Hepatocyte (in vitro differentiated cells): Measurements from ENCODE around the gene CD27. TPM values are rescaled to one million over a fixed set of nuclear protein-coding genes. Genes with fewer than 3 reads are reported as not detected.

Experiments used
- DNase-seq: peaks from one replicate; pipeline ENCODE4 v3.0.0-alpha.2; 2016; ENCODE audit warnings: low spot score
- H2AFZ ChIP-seq: fragments of 200-600 bp; sonication (generic); 2 replicates; pipeline ENCODE4 v1.6.0; 2016; ENCODE audit warnings: antibody characterized with exemption, mild to moderate bottlenecking
- H3K27ac ChIP-seq: fragments of 200-600 bp; sonication (generic); 2 replicates; pipeline ENCODE4 v1.5.1; 2016; ENCODE audit warnings: mild to moderate bottlenecking
- H3K27me3 ChIP-seq: fragments of 200-600 bp; sonication (generic); 2 replicates; pipeline ENCODE4 v1.6.1; 2016
- H3K36me3 ChIP-seq: fragments of 200-600 bp; sonication (generic); replicated peaks from 2 replicates; pipeline ENCODE4 v1.5.1; 2016; ENCODE audit warnings: low read depth; ENCODE audit not compliant: insufficient read depth
- H3K4me1 ChIP-seq: fragments of 200-600 bp; sonication (generic); 2 replicates; pipeline ENCODE4 v1.5.1; 2016; ENCODE audit warnings: mild to moderate bottlenecking, moderate library complexity; ENCODE audit not compliant: insufficient read depth
- H3K4me2 ChIP-seq: fragments of 200-600 bp; sonication (generic); 2 replicates; pipeline ENCODE4 v1.6.0; 2016
- H3K4me3 ChIP-seq: fragments of 200-600 bp; sonication (generic); 2 replicates; pipeline ENCODE4 v1.5.1; 2016; ENCODE audit warnings: mild to moderate bottlenecking
- H3K79me2 ChIP-seq: fragments of 200-600 bp; sonication (generic); 2 replicates; pipeline ENCODE4 v1.6.0; 2017; ENCODE audit warnings: mild to moderate bottlenecking
- H3K9me2 ChIP-seq: fragments of 200-600 bp; sonication (generic); replicated peaks from 2 replicates; pipeline ENCODE4 v1.6.0; 2017; ENCODE audit warnings: mild to moderate bottlenecking; ENCODE audit not compliant: insufficient read depth
- H3K9me3 ChIP-seq: fragments of 200-600 bp; sonication (generic); 2 replicates; pipeline ENCODE4 v1.5.1; 2016; ENCODE audit warnings: low read depth, mild to moderate bottlenecking
- H4K20me1 ChIP-seq: fragments of 200-600 bp; sonication (generic); 2 replicates; pipeline ENCODE4 v1.6.0; 2016; ENCODE audit warnings: mild to moderate bottlenecking; ENCODE audit not compliant: insufficient read depth, poor library complexity, severe bottlenecking
- CTCF ChIP-seq: fragments of 200-600 bp; sonication (generic); IDR thresholded peaks from 2 replicates; pipeline ENCODE4 v1.5.1; 2016; ENCODE audit warnings: antibody characterized with exemption, mild to moderate bottlenecking; ENCODE audit not compliant: poor library complexity
- EZH2 ChIP-seq: fragments of 200-600 bp; sonication (generic); IDR thresholded peaks from 2 replicates; pipeline ENCODE4 v1.6.1; 2016; ENCODE audit warnings: antibody characterized with exemption, mild to moderate bottlenecking, borderline replicate concordance
- EZH2phosphoT487 ChIP-seq: fragments of 200-600 bp; sonication (generic); IDR thresholded peaks from one replicate; pipeline ENCODE4 v1.6.1; 2018; ENCODE audit warnings: antibody characterized with exemption, mild to moderate bottlenecking, low read depth, moderate library complexity; ENCODE audit not compliant: unreplicated experiment, severe bottlenecking
- WGBS: methylation state at CpG from one replicate; pipeline ENCODE4 v1.1.6; 2016; ENCODE audit warnings: low lambda C conversion rate; ENCODE audit errors: missing lambda C conversion rate; 5-methylcytosine and 5-hydroxymethylcytosine counted together
- polyA plus RNA-seq: library from polyadenylated mRNA; unstranded; fragments of >200 nt; fragmentation: Nextera tagmentation; extraction: Ambion mirVana; gene quantifications from 2 replicates; pipeline ENCODE4 v1.2.1, GENCODE V29; 2016
- total RNA-seq: library from RNA; depleted of rRNA; stranded (reverse); fragments of >200 nt; gene quantifications from 2 replicates; pipeline ENCODE4 v1.2.3, GENCODE V29; 2014

CD27 gene
- total and polyA plus RNA-seq, 2 experiments from 2014 or later: 0.15 TPM; not detected in 1

DNA sequence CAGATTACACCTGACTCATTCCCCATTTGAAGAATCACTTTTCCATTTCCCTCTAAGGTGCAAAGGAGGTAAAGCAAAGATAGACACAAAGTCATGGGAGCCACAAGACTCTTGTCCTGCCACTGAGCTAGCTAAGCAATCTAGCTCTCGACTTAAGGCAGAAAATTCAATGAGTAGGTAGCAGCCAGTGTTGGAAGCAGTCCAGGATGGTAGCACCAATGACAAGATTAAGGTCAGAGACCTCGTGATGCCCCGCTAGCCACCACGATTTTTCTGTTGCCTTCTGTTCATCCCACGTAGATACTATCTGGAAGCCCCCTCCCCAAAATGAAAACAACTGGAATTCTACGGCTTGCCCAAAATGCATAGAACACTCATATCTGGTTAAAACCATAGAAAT lies 24.3 kb downstream of the CD27 start:
- no peaks in the 10 kb centered on the region for H3K9me3 ChIP-seq
- H3K9me2 ChIP-seq: no peaks in the 10 kb centered on the region
- 91% methylated on average over 6 of the region's 6 CpGs for WGBS
- no peaks in the 10 kb centered on the region for H4K20me1 ChIP-seq
- peaks cover 7% of the 10 kb centered on the region for H3K4me1 ChIP-seq
- no peak for TF ChIP-seq CTCF
- H3K4me3 ChIP-seq: no peak overlapping the region
- no peaks in the 10 kb centered on the region for H3K36me3 ChIP-seq
- no peak for DNase-seq
- no peak overlapping the region for H3K27ac ChIP-seq
- peaks cover 13% of the 10 kb centered on the region for H3K79me2 ChIP-seq
- peak overlapping the region; percentile 97 for H3K4me2 ChIP-seq
- H2AFZ ChIP-seq: no peak overlapping the region
- H3K27me3 ChIP-seq: no peaks in the 10 kb centered on the region

DNA sequence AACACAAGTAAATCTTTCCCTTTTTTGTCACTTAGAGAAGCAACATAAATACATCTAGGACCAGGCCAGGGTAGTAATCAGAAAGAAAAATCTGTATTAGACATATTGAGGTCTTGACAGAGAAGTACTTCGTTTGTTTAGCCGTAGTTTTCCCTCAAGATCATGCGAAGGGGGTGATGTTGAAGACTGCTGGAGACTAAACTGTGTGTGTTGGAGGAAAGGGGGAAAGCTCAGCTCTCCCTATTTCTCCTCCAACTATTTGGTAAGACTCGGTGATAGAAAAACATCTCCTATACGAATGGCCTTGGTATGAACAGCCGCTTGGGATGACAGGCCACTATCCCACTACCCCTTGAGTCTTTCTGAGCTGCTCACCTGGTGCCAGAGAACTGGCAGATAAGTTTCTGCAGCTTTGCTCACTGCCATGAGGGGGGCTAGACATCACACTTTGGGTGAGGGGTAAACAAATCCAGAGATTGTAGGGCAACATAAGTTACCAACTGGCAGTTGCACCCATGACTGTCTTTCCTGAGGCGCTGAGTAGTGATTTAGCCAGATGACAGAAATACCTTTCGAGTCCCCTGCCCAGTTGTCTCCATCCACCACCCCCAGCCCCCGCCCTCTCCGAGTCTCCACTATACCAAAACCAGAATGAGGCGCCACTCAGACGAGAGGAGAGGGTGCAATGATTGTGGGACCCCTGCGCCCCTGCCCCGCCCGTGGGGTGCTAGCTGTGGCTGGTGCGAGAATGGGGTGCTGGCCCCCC lies 25.0 kb downstream of the CD27 start:
- H2AFZ ChIP-seq: peak overlapping the region; percentile 69
- peaks cover 13% of the 10 kb centered on the region for H3K79me2 ChIP-seq
- 27% methylated on average over 15 of the region's 16 CpGs for WGBS
- TF ChIP-seq EZH2 (no peak), EZH2phosphoT487 (no peak), CTCF (no peak)
- H3K4me2 ChIP-seq: peak overlapping the region; percentile 97
- H3K9me3 ChIP-seq: no peaks in the 10 kb centered on the region
- no peaks in the 10 kb centered on the region for H3K36me3 ChIP-seq
- H3K27me3 ChIP-seq: no peaks in the 10 kb centered on the region
- DNase-seq: no peak
- no peaks in the 10 kb centered on the region for H4K20me1 ChIP-seq
- H3K9me2 ChIP-seq: no peaks in the 10 kb centered on the region
- H3K4me1 ChIP-seq: peaks cover 7% of the 10 kb centered on the region
- peak overlapping the region; percentile 77 for H3K4me3 ChIP-seq
- peak overlapping the region; percentile 87 for H3K27ac ChIP-seq

- no peaks in the 10 kb centered on the region for H3K9me3 ChIP-seq
- WGBS: under 1% methylated on average over 56 of the region's 69 CpGs
- H3K36me3 ChIP-seq: no peaks in the 10 kb centered on the region
- H3K9me2 ChIP-seq: no peaks in the 10 kb centered on the region
- H3K4me2 ChIP-seq: peak within 1 kb of the TSS; percentile 97
- H3K79me2 ChIP-seq: peaks cover 13% of the 10 kb centered on the region
- peak; percentile 98 for DNase-seq
- no peaks in the 10 kb centered on the region for H3K27me3 ChIP-seq
- H3K4me3 ChIP-seq: peak within 1 kb of the TSS; percentile 77
- H2AFZ ChIP-seq: peak within 1 kb of the TSS; percentile 70
- no peaks in the 10 kb centered on the region for H4K20me1 ChIP-seq
- TF ChIP-seq EZH2 (no peak), CTCF (peak; percentile 3), EZH2phosphoT487 (no peak)
- H3K4me1 ChIP-seq: peaks cover 7% of the 10 kb centered on the region
- peak within 1 kb of the TSS; percentile 87 for H3K27ac ChIP-seq
These were observed 25.8 kb downstream of the CD27 start, which contains the start of gene VAMP1 for GRCh38 chr12:6470375-6471163. VAMP1 (minus strand) TSS chr12:6470677; CDS start chr12:6470531, 146 bp downstream.
